ENCODE results near the gene LIPI. TPM values are rescaled to one million over a fixed set of nuclear protein-coding genes. Genes with fewer than 3 reads are reported as not detected.
"Not testable (repeated sequence)": the region's sequence is repeated elsewhere in the genome, so short reads cannot be mapped to it uniquely, and the experiment has no call there.

The LIPI gene
- total RNA-seq = not detected in 2 replicates

DNA sequence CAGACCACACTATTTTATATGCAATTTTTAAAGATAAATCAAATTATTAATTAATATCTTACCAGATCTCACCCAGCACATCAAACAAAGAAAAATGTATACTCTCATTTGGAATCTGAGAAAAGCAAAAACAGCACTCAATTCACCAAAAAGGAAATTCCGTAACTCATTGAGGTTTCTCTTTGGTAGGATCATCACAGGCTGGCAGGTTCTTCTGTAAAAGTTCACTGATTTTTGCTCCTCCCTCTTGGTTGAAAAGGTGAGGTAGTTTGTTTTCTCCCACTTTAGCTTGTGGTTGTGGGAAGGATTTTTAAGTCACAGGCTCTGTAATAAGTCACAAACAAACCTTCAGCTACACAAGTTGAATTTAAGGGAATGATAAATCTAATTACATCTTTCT lies at the start of gene LIPI:
TSS of gene LIPI (minus strand) at position 218 of the 400 bp plus-strand sequence. CDS start at position 108, 110 bp downstream.
- no peak for DNase-seq (ENCODE audit: low read depth, low spot score)

DNA sequence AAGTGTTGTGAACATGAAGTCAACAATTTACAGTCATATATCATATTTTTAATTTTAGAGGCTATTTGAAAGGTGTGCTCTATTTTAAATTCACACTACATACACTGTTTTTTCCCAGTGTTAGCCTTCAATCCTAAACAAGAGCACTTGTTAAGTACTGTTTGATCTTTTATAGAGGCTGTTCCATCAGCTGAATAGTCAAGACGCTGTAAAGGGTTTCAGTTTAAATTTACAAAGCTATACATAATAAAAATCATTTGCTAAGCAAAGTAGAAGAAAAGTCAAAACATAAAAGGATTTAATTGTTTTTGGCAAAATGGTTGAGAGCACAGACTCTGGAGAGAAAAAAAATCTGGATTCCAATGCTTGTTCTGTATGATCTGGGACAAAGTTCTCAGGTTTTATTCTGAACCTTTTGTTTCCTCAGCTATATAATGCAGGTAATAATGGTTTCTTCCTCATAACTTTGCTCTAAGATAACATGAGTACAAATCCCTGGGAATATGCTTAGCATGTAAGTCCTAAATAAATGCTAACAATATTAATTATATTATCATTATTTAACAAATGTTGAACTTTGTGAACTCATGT lies 49.5 kb upstream of the LIPI start:
- DNase-seq (ENCODE audit: low read depth, low spot score) = no peak

DNA sequence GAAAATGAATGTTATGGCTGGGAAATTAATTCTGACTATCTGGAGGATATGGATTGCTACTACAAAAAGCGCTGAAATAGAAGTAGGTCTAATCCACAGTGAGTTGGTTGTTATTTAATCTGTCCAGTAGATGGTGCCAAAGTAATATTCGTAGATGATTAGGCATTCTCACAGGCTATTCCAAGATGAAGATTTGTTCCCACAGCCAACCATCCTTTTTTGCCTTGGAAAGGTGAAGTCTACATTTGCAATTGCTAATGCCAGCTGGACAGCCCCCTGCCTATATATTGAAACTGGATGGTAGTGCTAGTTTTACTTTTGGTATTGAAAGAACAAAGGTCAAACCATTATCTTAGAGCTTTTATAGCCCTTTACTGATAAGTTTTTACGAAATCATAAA lies 49.0 kb upstream of the LIPI start:
- DNase-seq (ENCODE audit: low read depth, low spot score) = peak; percentile 2

DNA sequence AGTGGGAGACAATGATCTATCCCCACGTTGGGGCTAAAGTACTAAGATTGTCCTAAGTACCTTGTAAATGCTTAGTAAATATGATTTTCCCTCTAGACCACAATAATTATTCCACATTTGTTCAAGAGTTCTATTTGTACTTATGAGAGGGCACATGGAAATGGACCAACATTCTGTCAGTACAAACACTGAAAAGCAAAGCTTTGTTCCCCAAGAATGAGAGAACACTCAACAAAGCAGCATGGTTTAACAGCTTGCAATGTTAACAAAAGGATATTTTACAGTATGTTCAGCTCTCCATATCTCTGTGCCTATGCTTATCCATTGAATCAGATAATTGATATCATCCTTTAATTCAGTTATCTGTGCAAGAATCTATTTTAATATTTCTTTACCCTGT lies 40.6 kb upstream of the LIPI start:
- no peak for DNase-seq (ENCODE audit: low read depth, low spot score)

DNA sequence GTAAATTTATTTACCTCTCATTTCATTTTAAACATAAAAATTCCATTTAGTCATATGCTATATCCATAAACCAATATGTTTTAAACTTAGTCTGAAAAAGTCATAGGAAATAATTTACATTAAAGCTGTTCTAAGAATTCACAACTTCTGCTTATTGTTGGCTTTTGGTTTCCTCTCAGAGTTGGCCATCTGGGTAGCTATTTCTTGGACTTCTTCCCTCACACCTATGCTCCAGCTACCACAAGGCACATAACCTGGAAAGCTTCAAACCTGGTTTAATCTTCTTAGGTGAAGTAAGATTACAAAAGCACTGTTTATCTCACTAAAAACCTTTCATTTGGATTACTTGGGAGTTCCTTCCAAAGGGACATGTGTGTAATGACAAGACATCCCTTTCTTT lies 35.0 kb upstream of the LIPI start:
- no peak for DNase-seq (ENCODE audit: low read depth, low spot score)

DNA sequence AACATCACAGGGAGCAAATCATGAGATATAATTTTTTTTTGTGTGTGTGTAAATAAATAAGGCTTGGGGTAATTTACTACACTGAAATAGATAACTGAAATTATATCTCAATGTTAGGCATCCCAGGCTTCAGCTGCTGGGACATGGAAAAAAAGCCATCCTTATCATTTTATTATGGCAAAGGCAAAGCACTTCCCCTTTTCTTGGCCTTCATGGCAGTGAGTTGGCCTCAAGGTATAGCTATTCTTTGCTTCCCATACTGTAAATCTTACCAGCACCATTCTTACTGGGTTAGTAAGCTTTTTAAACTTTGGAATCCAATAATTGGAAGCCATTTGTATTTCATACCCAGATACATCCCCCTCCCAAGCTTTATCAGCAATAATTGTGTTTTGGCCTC lies 34.2 kb upstream of the LIPI start:
- DNase-seq (ENCODE audit: low read depth, low spot score) = no peak

DNA sequence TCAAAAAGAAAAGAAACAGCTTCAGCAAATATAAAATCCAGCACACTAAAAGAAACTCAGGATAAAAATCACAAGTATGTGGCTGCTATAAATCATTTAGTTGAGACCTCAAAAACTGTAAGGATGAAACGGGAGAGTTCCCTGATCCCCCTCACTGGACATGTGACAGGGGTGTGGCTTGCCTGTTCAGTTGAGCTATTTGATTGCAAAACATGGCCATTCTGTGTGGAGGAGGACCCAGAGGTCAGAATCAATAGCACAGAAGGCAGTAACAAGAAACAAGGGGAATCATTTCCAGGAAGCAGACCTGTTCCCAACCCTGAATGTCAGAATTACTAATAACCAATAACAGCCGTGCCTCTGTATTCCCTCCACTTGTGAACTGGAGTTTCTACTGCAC lies 33.1 kb upstream of the LIPI start:
- no peak for DNase-seq (ENCODE audit: low read depth, low spot score)

DNA sequence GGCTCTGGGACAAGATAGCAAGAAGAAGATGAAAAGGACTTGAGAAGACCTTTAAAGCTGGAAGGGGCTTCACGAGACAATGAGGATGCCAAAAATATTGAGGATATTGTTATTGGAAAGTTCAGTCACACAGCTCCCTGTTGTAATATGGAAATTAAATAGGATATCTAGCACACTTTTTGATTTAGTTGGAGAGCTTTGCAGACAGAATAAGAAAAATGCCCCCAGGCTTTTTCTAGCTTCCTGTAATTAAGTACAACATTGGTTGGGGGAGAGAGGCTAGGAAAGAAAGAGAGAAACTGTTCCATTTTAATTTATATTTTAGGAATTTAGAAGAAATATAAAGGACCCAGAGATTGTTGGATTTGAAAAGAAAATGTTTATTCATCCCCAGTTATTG lies 32.7 kb upstream of the LIPI start:
- no peak for DNase-seq (ENCODE audit: low read depth, low spot score)

DNA sequence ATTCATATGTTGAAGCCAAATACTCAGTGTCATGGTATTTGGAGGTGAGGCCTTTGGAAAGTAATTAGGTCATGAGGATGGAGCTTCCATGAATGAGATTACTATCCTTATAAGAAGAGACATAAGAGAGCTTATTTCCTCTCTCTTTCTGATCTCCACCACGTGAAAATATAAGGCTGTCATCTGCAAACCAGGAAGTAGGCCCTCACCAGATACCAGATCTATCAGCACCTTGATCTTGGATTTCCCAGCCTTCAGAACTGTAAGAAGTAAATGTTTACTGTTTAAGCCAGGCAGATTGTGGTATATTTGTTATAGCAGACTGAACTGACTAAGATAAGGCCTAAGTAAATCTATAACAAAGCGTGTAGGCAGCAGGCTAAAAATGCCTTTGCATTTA lies 30.5 kb upstream of the LIPI start:
- DNase-seq (ENCODE audit: low read depth, low spot score) = no peak

DNA sequence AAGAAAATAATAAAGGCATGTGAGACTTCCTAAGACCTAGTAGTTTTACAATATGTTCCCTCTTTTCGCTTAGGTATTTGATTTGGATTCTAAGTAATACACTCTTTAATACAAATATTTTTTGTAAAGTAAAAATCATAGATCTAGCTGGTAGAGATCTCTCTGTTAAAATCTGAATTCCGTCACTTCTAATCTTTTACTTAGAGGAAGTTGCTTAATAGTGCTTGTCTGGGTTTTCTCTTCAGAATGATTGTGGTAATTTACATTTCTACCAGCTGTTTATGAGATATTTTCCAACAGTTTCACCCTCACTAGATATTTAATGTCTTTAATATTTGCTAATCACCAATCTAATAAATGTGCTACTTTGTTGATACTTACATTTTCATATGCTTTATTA lies 28.5 kb upstream of the LIPI start:
- DNase-seq (ENCODE audit: low read depth, low spot score) = no peak

DNA sequence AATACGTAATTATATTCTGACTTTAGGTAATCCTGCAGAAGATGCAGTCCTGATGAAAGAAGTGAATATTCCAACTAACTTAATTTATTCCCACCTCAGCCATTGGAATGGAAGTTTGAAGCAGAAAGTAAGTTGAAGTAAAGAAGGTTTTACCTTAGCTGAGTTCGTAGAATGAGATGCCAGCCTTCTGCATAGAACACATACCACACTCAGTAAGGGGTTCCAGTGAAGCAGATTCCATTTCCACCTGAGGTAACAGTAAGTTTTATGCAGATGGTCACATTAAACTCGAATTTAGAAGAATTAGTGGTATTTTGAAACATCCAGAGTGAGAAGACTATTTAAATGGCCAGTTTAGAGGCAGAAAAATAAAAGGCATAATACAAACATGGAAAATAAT lies 25.4 kb upstream of the LIPI start:
- DNase-seq (ENCODE audit: low read depth, low spot score) = no peak

DNA sequence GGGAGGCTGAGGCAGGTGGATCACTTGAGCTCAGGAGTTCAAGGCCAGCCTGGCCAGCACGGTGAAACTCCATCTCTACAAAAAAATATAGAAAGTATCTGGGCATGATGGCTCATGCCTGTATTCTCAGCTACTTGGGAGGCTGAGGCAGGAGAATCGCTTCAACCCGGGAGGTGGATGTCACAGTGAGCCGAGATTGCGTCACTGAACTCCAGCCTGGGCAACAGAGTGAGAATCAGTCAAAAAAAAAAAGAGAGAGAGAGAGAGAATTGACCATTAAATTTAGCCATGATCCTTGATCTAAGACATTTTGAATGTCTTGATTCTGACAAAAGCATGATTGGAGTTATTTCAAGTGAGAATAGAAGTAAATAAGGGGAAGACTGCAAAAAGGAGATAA lies 24.3 kb upstream of the LIPI start:
- DNase-seq (ENCODE audit: low read depth, low spot score) = no peak

DNA sequence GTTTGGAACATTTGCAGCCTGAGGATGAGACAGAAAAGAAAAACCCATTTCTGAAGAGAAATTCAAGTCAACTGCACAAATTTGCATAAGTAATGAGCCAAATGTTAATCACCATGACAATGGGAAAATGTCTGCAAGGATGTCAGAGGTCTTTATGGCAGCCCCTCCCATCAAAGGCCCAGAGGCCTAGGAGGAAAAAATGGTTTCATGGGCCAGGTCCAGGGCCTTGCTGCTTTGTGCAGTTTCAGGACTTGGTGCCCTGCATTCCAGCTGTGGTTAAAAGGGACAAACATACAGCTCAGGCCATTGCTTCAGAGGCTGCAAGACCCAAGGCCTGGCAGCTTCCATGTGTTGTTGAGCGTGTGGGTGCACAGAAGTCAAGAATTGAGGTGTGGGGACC lies 18.6 kb upstream of the LIPI start:
- no peak for DNase-seq (ENCODE audit: low read depth, low spot score)

DNA sequence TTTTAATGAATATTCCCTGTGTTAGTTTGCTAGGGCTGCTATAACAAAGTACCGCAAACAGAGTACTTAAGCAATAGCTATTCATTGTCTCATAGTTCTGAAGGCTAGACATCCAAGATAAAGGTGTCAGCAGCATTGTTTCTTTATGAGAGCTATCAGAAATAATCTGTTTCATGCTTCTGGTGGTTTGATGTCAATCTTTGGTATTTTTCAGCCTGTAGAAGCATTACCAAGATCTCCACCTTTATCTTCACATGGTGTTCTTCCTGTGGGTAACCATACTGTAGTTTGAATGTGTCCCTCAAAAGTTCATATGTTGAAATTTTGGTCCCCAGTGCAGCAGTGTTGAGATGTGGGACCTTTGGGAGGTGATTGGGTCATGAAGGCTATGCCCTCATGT lies 12.6 kb upstream of the LIPI start:
- no peak for DNase-seq (ENCODE audit: low read depth, low spot score)

DNA sequence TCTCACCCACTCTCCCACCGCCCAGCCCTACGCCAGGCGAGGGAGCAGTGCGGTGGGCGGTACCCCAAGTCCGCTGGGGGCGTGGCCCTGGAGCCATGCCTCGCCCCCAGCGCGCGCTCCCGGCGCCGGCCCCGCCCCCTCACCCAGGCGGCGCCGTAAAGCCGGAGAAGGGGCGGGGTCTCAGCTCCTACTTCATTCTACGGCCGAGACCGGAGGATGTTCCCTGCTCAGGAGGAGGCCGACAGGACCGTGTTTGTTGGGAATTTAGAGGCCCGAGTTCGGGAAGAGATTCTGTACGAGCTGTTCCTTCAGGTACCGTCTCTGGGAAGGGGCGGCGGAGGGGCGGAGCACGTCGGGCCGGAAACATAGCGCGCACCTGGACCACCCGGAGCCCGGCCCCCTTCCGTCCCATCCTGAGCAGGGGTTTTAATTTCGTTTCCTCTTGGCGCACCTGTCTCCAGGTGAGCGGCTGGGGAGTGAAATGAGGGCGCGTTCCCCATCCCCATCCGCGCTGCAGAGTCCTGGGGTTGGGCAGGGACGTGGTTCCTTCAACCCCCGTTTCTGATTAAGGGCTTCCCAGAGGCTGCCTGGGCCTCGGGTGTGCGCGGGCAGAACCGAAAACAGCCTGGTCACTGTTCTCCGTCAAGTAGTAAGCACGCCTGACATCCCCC lies 5.4 kb upstream of the LIPI start, which contains the start of gene RBM11:
TSS of gene RBM11 (plus strand) at position 187 of the 671 bp plus-strand sequence. CDS start at position 217, 30 bp downstream.
- DNase-seq (ENCODE audit: low read depth, low spot score) = no peak

DNA sequence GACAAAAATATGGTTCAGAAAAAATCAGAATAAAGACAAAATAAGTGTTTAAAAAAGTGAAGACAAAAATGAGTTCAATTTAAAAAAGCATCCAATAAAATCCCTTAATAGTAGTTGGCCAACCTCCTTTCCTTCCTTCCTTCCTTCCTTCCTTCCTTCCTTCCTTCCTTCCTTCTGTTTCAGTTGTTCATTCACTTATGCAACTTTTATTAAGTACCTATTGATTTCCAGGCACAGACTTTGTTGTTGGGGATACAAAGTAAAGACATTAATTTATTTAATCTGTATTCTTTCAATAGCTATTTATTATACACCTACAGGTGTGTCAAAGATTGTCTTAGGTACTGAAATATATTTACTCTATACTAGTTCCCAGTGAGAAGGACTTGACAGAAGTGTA lies 2.4 kb upstream of the LIPI start:
- no peak for DNase-seq (ENCODE audit: low read depth, low spot score)

DNA sequence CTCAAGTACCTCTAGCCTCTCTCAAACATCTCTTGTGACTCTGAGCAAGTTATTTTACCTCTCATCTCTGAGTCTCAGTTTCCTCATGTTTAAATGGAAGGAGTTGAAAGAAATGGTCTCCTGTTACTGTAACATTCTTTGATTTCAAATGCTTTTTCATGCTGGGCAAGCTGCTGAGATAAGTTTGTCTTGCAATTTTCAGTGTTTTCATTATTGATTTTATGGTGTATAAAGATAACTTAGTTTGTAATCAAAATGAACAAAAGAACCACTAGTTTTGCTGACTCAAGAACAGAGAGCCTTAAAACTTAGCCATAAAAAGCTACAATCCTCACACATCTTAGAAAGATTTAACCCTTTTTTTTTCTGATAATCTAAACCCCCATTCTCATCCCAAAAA lies 4.5 kb downstream of the LIPI start:
- DNase-seq (ENCODE audit: low read depth, low spot score) = no peak

DNA sequence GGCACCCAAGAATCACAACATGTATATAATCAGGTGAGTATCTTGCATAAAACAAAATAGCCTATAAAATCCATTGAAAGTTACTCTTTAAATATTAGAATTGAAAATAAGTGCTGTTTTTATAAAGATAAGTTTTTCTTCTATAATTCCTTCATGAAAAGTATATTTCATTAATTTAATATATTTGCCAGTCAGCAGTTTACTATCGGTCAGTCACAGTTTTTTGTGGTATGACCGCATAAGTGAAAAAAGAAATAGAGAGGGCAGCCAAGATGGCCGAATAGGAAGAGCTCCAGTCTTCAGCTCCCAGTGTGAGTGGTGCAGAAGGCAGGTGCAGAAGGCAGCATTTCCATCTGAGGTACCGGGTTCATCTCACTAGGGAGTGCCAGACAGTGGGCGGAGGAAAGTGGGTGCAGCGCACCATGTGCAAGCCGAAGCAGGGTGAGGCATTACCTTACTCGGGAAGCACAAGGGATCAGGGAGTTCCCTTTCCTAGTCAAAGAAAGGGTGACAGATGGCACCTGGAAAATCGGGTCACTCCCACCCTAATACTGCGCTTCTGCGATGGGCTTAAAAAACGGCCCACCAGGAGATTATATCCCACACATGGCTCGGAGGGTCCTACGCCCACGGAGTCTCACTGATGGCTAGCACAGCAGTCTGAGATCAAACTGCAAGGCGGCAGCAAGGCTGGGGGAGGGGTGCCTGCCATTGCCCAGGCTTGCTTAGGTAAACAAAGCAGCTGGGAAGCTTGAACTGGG lies 44.1 kb downstream of the LIPI start:
- not testable (repeated sequence) for DNase-seq (ENCODE audit: low read depth, low spot score)

DNA sequence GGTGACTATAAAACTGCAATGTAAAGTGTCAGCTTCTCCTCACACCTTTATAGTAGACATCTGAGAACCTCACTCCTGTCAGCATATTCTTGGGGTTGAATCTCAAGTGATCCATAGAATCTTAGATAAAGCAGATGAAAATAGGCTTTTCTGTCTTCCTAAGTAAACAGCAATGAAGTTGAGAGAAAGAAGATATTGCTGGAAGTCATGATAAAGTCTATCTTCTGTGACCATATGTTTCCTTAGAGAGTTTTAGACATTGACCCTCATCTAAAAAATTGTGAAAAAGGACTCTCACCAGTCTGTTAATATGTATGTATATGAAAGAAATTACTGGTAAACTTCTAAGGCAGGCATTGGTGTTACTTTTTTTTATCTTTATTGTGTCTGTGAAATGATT lies 66.8 kb downstream of the LIPI start:
- no peak for DNase-seq (ENCODE audit: low read depth, low spot score)

DNA sequence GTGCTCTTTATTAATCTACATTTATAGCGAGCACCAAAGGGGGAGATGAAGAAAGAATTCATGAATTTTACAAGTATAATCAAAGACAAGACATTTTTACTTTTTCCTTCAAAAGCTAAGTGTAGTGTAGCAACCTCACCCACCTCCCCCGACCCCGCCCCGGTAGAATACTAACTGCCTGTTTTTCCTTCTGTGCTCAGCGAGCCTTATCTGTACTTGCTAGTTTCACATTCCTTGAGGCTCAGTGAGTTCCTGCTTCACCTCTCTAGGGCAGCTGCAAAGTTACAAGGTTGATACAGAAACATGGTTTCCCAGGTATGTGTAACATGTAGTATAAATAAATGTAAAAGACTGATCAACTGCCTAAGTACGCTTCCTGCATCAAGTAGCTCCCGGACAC lies 86.5 kb downstream of the LIPI start:
- no peak for DNase-seq (ENCODE audit: low read depth, low spot score)

DNA sequence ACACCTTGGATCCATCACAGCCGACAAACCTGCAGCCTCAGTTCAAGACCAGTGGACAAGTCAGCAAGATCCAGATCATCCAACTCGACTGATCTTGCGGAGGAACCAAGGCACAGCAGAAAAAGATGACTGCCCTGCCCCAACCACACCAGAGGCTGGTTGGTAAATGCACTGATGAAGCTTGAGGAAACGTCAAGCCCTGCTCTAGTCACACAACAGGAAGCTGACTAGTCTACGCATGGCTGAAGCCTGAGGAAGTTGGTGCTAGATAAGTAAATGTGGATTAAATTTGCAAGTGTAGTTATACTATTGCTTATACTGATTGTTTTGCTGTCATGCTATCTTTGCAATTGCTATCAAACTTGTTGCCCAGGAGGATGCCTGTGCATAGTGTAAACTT lies 89.0 kb downstream of the LIPI start:
- no peak for DNase-seq (ENCODE audit: low read depth, low spot score)

DNA sequence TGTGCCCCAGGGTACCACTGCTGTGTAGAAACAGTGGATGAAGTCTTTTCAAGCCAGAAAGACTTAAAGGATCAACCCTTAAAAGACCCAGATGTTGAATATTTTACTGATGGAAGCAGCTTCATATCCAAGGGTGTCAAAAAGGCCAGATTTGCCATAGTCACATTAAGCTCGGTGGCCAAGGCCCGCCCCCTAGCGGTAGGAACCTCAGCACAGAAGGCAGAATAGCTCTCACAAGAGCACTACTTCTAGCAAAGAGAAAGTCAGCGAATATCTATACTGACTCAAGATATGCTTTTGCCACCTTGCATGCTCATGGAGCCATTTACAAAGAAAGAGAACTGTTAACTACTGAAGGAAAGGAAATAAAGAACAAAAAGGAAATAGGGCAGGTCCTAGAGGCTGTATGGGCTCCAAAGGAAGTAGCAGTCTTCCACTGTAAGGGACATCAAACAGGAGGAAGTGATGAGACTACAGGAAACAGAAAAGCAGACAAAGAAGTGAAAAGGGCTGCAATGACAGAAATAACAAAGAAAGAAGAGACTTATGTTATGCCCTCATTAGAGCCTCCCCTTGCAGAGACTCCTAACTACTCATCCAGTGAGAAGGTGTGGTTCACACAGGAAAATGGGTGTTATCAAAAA lies 90.5 kb downstream of the LIPI start:
- DNase-seq (ENCODE audit: low read depth, low spot score) = no peak
